Duodenal mucosa (tissue), 2 donors: ENCODE data around the gene JTB.

ENCODE experiments used
- H3K27ac ChIP-seq: one replicate; pipeline ENCODE4 v1.7.0; 2013; ENCODE audit warnings: low read depth, low read length
- H3K27me3 ChIP-seq, 2 donors: one replicate each; pipeline ENCODE4 v1.7.0; 2013; ENCODE audit warnings: low read length in 2 of 2, control low read depth in 1 of 2; ENCODE audit not compliant: insufficient read depth in 2 of 2, control insufficient read depth in 1 of 2
- H3K36me3 ChIP-seq, 2 donors: one replicate each; pipeline ENCODE4 v1.7.0; 2013; ENCODE audit warnings: low read length in 2 of 2, control low read depth in 1 of 2; ENCODE audit not compliant: insufficient read depth in 2 of 2, control insufficient read depth in 1 of 2
- H3K4me1 ChIP-seq, 2 donors: one replicate each; pipeline ENCODE4 v1.7.0; 2013; ENCODE audit warnings: low read length in 2 of 2, control low read depth in 1 of 2; ENCODE audit not compliant: insufficient read depth in 2 of 2, control insufficient read depth in 1 of 2
- H3K4me3 ChIP-seq, 2 donors: one replicate each; pipeline ENCODE4 v1.7.0; 2013; ENCODE audit warnings: low read length in 2 of 2, low read depth in 1 of 2
- H3K9ac ChIP-seq, 2 donors: one replicate each; pipeline ENCODE4 v1.7.0; 2013; ENCODE audit warnings: low read length in 2 of 2, low read depth in 1 of 2
- H3K9me3 ChIP-seq, 2 donors: one replicate each; pipeline ENCODE4 v1.7.0; 2013; ENCODE audit warnings: low read length in 2 of 2, control low read depth in 1 of 2; ENCODE audit not compliant: control insufficient read depth in 1 of 2

The JTB gene

DNA sequence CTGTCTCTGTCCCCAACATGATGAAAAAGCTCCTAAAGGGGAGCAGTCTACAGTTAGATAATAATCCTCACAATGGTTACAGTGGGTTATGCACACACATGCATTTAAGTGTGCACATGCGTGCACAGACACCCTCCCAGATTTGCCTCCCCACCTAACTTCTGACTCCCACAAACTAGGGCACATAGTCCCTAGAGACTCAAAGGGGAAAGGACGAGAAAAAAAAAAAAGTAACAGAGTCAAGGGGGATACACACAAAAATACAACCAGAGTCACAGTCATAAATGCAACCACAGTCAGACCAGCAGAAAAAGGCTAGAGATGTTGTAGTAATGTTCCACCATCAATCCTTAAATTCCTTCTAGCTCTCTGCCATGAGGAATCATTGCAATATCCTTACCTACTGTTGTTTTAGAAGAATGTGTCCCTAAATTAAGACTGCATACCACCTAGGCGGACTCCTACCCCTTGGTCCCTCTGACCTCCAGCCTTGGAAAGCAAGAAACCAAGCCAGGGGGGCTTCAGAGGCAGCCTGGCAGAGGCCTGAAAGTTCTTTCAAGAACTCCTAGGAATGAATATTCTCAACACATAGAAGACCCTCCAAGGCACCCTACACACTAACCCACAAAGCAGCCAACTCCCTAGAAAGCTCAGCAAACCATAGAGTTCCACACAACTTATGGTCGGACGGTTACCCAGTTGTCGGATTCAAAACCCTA, 20.3 kb downstream of the JTB start:
- peak overlapping the region; percentile 91 to 100 for H3K4me3 ChIP-seq
- H3K9me3 ChIP-seq, result no peaks in the 10 kb centered on the region
- peak overlapping the region; percentile 81 to 91 for H3K9ac ChIP-seq
- peaks cover 16 to 30% of the 10 kb centered on the region in 2 donors for H3K36me3 ChIP-seq
- no peaks in the 10 kb centered on the region for H3K27me3 ChIP-seq
- peaks cover 36 to 38% of the 10 kb centered on the region in 2 donors for H3K4me1 ChIP-seq
- no peak overlapping the region for H3K27ac ChIP-seq

DNA sequence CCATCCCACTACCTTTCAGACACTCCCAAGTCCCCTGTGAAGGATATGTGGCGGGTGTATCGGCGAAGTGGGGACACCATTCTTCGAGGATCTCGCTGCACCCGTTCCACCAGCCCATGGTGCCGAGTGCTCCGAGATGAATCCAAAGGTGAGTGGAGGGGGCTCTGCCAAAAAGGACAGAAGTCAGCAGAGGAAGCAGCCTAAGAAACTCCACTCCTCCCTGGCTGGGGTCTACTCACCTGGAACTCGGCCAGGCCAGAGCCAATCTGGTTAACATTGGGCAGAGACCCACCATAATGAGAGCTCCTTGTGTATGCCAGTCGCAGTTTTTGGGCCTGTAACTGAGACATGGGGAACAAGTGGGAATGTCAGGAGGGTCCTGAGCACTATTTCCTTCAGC, 22.6 kb downstream of the JTB start:
- Histone ChIP-seq H3K27ac (no peak overlapping the region), H3K36me3 (peaks cover 33 to 43% of the 10 kb centered on the region in 2 donors), H3K4me3 (no peak overlapping the region), H3K9me3 (no peaks in the 10 kb centered on the region), H3K9ac (no peak overlapping the region), H3K4me1 (peaks cover 29 to 32% of the 10 kb centered on the region in 2 donors), H3K27me3 (no peaks in the 10 kb centered on the region)

- Histone ChIP-seq H3K4me1 (peaks cover 23 to 27% of the 10 kb centered on the region in 2 donors), H3K9me3 (no peaks in the 10 kb centered on the region), H3K27me3 (no peaks in the 10 kb centered on the region), H3K36me3 (peaks cover 37 to 49% of the 10 kb centered on the region in 2 donors), H3K27ac (no peak overlapping the region), H3K9ac (no peak overlapping the region), H3K4me3 (no peak overlapping the region)
Measured at GRCh38 chr1:153953859-153954365, 23.6 kb downstream of the JTB start.

DNA sequence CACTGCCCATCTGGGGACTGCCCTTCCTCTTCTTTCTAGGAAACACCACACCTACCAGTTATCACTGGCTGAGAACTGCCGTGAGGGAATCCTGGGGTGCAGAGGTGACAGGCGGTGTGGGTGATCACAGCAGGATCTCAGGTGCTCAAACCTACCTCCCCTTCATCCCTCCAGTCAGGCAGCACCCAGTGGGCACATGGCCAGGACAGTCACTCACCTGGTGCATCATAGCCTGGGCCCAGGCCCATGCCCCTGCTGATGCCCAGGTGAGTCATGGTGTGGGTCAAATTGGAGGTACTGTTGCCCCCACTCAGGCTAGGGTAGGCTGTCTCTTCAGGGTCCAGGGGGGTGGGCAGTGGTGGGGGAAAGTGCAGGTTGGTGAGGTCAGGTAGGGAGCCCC, 25.7 kb downstream of the JTB start:
- no peak overlapping the region for H3K4me3 ChIP-seq

GRCh38 chr1:153951183-153951582, 26.3 kb downstream of the JTB start:
- peaks cover 47 to 63% of the 10 kb centered on the region in 2 donors for H3K36me3 ChIP-seq
- H3K4me3 ChIP-seq, result no peak overlapping the region
- H3K9me3 ChIP-seq, result no peaks in the 10 kb centered on the region
- H3K27ac ChIP-seq, result no peak overlapping the region
- no peaks in the 10 kb centered on the region for H3K27me3 ChIP-seq
- no peak overlapping the region for H3K9ac ChIP-seq
- H3K4me1 ChIP-seq, result peaks cover 12% of the 10 kb centered on the region in 2 donors

More for the DNA sequence above, 25.7 kb downstream of the JTB start:
- H3K27ac ChIP-seq, result no peak overlapping the region
- peaks cover 47 to 63% of the 10 kb centered on the region in 2 donors for H3K36me3 ChIP-seq
- H3K9me3 ChIP-seq, result no peaks in the 10 kb centered on the region
- H3K9ac ChIP-seq, result no peak overlapping the region
- H3K27me3 ChIP-seq, result no peaks in the 10 kb centered on the region
- H3K4me1 ChIP-seq, result peaks cover 16% of the 10 kb centered on the region in 2 donors

DNA sequence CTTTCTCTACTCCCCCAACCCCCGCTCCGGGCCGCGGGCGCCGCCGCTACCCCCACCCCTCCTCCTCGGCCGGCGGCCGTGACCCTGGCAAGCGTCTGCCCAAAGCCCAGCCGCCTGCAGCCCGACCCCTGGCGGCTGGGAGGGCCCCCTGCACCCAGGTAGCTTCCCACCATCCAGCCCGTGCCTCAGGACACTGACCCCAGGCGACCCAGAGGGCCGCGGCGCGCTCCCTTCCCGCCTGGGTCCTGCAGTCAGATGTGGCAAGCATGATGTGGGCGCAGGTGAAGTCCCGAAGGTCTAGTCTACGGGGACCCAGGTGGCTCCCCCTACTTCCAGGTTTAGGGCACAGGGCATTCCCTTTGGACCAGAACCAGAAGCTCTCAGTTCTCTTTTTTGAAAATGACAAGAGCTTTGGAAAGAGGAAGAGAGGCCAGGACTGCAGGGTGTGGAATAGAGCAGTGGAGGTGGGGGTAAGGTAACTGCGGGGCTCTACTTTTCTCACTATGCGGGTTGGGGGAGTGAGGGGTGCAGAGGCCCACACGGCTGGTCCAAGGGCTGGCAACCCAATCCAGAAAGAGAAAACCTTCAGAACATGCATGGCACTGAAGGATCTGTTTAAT, 30.7 kb downstream of the JTB start, which contains the start of gene DENND4B:
Gene DENND4B, minus strand, starts transcription at position 97 of the 620 bp plus-strand sequence. CDS start 2,344 bp downstream, outside the sequence.
- H3K27ac ChIP-seq, result peak within 1 kb of the TSS; percentile 93
- H3K9ac ChIP-seq, result peak within 1 kb of the TSS; percentile 89 to 97
- peak within 1 kb of the TSS; percentile 80 to 95 for H3K4me3 ChIP-seq
- H3K9me3 ChIP-seq, result no peaks in the 10 kb centered on the region
- no peaks in the 10 kb centered on the region for H3K27me3 ChIP-seq
- peaks cover 34 to 55% of the 10 kb centered on the region in 2 donors for H3K36me3 ChIP-seq
- peaks cover 22 to 23% of the 10 kb centered on the region in 2 donors for H3K4me1 ChIP-seq

- peak overlapping the region; percentile 89 to 97 for H3K9ac ChIP-seq
- peaks cover 36 to 55% of the 10 kb centered on the region in 2 donors for H3K36me3 ChIP-seq
- H3K4me3 ChIP-seq, result peak overlapping the region; percentile 80 to 95
- no peaks in the 10 kb centered on the region for H3K27me3 ChIP-seq
- peak overlapping the region; percentile 93 for H3K27ac ChIP-seq
- H3K4me1 ChIP-seq, result peaks cover 22 to 23% of the 10 kb centered on the region in 2 donors
- H3K9me3 ChIP-seq, result no peaks in the 10 kb centered on the region
Measured at GRCh38 chr1:153945795-153946621, 31.5 kb downstream of the JTB start.

GRCh38 chr1:153945131-153945794, 32.2 kb downstream of the JTB start:
- no peaks in the 10 kb centered on the region for H3K27me3 ChIP-seq
- peak overlapping the region; percentile 89 to 97 for H3K9ac ChIP-seq
- H3K4me1 ChIP-seq, result peaks cover 22 to 23% of the 10 kb centered on the region in 2 donors
- H3K9me3 ChIP-seq, result no peaks in the 10 kb centered on the region
- peak overlapping the region; percentile 80 to 95 for H3K4me3 ChIP-seq
- peak overlapping the region; percentile 93 for H3K27ac ChIP-seq
- peaks cover 30 to 55% of the 10 kb centered on the region in 2 donors for H3K36me3 ChIP-seq

- H3K4me3 ChIP-seq, result peak overlapping the region; percentile 80 to 95
- no peaks in the 10 kb centered on the region for H3K27me3 ChIP-seq
- H3K27ac ChIP-seq, result peak overlapping the region; percentile 93
- peak overlapping the region; percentile 89 to 97 for H3K9ac ChIP-seq
- H3K36me3 ChIP-seq, result peaks cover 26 to 55% of the 10 kb centered on the region in 2 donors
- no peaks in the 10 kb centered on the region for H3K9me3 ChIP-seq
- H3K4me1 ChIP-seq, result peaks cover 22 to 23% of the 10 kb centered on the region in 2 donors
Measured at GRCh38 chr1:153944827-153945117, 32.7 kb downstream of the JTB start.
